ENCODE results near the gene TCN1. TPM values are rescaled to one million over a fixed set of nuclear protein-coding genes. Genes with fewer than 3 reads are reported as not detected.

The TCN1 gene
- total and polyA plus RNA-seq, 9 of the 15 experiments (the other 6 are each of a cell fraction or from before 2014, with no cell fraction given), result 0.63 to 25.9 (median 8.0) TPM

DNA sequence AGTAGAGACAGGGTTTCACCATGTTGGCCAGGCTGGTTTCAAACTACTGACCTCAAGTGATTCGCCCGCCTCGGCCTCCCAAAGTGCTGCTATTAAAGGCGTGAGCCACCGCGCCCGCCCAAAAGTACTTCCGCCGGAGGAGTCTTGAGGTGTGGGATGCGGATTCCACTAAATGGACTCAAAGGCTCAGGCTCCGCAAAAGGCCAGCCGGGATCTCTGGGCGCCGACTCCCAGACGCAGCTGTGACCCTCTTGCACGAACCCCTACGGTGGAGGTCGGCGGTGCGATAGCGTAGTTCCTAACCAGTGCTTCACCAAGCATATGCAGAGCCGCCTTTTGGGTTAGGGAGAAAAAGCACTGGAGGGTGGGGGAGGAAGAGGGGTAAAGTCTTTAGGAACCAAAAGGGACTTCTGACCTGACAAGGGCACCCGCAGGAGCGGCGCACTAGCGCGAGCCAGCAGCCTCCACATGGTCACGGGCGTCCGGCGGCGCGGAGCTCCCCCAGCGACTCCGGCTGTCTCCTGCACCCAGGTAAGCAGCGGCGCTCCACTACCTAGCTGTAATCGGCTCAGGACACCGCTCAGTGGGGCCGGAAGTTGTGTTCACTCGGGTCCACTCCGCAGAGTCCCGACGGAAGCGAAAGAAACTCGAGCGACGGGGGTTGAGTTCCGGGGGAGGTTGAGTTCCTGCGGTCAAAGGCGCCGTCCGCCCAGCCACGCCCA lies 55.9 kb downstream of the TCN1 start, which contains the start of gene MRPL16 (continued):
- TF ChIP-seq GABPB2 (CRISPR knock-in tag; conservative IDR thresholded peaks at IDR 0.05) (0 out of 2 replicates have a peak, but pooled peaks have one; percentile 36), MYNN (IDR thresholded peaks at IDR 0.05) (peak; percentile 60; the same call in 1 of the 2 replicates), MYNN (CRISPR knock-in tag; IDR thresholded peaks at IDR 0.05) (no peak), IRF2 (CRISPR knock-in tag; IDR thresholded peaks at IDR 0.05) (no peak), NEUROD1 (IDR thresholded peaks at IDR 0.05; ENCODE audit: borderline replicate concordance, low read depth, low read length, partially characterized antibody) (peak; percentile 31), ZKSCAN1 (IDR thresholded peaks at IDR 0.05; ENCODE audit: low read depth, low read length) (peak; percentile 63; the same call in 1 of the 2 replicates), ZBTB8A (IDR thresholded peaks at IDR 0.05; ENCODE audit: partially characterized antibody) (no peak), TOE1 (IDR thresholded peaks at IDR 0.05; ENCODE audit: borderline replicate concordance) (peak; percentile 52; the same call in 1 of the 2 replicates), TOE1 (CRISPR knock-in tag; IDR thresholded peaks at IDR 0.05; ENCODE audit: borderline replicate concordance, low read depth) (no peak), ZNF12 (CRISPR knock-in tag; IDR thresholded peaks at IDR 0.05) (0 out of 2 replicates have a peak, but pooled peaks have one; percentile 32), RAD21 (CRISPR knock-in tag; conservative IDR thresholded peaks at IDR 0.05 in 1 of 2, IDR thresholded peaks at IDR 0.05 in 1 of 2) (peak; percentile 49 to 57), ETS2 (tag; IDR thresholded peaks at IDR 0.05; ENCODE audit: borderline replicate concordance, poor library complexity, severe bottlenecking) (no peak), C11orf30 (IDR thresholded peaks at IDR 0.05; ENCODE audit: low read depth) (peak; percentile 95), ESRRA (IDR thresholded peaks at IDR 0.05; ENCODE audit: borderline replicate concordance, low read depth) (peak; percentile 94), ZBED1 (IDR thresholded peaks at IDR 0.05) (peak; percentile 46; the same call in 1 of the 2 replicates), ATF4 (CRISPR knock-in tag; IDR thresholded peaks at IDR 0.05) (no peak), DIDO1 (tag; IDR thresholded peaks at IDR 0.05; ENCODE audit: low read depth) (peak; percentile 95), ZNF143 (CRISPR knock-in tag; IDR thresholded peaks at IDR 0.05) (no peak), NONO (IDR thresholded peaks at IDR 0.05; ENCODE audit: low read depth in 2 of 2, low read length in 1 of 2) (0 out of 4 replicates have a peak, but pooled peaks of 1 of the 2 experiments have one; percentile 42), SRF (CRISPR knock-in tag; IDR thresholded peaks at IDR 0.05) (0 out of 4 replicates have a peak, but pooled peaks of 1 of the 2 experiments have one; percentile 12), GABPA (tag; conservative IDR thresholded peaks at IDR 0.05; ENCODE audit: low read depth) (peak; percentile 100), RNF219 (CRISPR knock-in tag; IDR thresholded peaks at IDR 0.05) (0 out of 2 replicates have a peak, but pooled peaks have one; percentile 4), SP1 (CRISPR knock-in tag; IDR thresholded peaks at IDR 0.05) (peak; percentile 95), ELF2 (CRISPR knock-in tag; IDR thresholded peaks at IDR 0.05) (peak; percentile 49; the same call in 1 of the 2 replicates)

All from K562 (cell line).